SIG-M5 (cell line): ENCODE results near the gene TAS1R2.
"Not testable (repeated sequence)": the region's sequence is repeated elsewhere in the genome, so short reads cannot be mapped to it uniquely, and the experiment has no call there.

Experiments used
- DNase-seq: peaks from one replicate; lab custom pipeline; 2025; lab: John Stamatoyannopoulos, UW

Gene TAS1R2

GRCh38 chr1:18883636-18884418 is 24.4 kb upstream of the TAS1R2 start:
- no peak for DNase-seq

- no peak for DNase-seq
These were observed 23.6 kb upstream of the TAS1R2 start for GRCh38 chr1:18883079-18883478.

DNA sequence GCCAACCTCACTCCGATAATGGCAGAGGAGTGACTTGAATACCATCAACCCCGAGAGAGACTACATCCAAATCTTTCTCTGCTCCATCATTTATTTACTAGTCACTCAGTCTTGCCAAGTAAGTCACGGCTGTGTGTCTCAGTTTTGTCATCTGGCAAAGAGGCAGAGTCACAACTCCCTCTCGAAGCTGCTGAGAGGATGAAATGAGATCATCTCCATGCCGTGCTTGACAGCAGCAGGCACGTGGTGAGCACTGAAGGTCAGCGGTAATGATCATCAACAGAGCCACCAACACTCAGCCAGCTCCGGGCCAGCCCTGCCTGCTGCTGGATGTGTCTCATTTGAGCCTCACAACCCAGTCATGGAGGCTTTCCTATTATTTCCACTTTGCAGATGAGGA is 23.0 kb upstream of the TAS1R2 start:
- no peak for DNase-seq

DNA sequence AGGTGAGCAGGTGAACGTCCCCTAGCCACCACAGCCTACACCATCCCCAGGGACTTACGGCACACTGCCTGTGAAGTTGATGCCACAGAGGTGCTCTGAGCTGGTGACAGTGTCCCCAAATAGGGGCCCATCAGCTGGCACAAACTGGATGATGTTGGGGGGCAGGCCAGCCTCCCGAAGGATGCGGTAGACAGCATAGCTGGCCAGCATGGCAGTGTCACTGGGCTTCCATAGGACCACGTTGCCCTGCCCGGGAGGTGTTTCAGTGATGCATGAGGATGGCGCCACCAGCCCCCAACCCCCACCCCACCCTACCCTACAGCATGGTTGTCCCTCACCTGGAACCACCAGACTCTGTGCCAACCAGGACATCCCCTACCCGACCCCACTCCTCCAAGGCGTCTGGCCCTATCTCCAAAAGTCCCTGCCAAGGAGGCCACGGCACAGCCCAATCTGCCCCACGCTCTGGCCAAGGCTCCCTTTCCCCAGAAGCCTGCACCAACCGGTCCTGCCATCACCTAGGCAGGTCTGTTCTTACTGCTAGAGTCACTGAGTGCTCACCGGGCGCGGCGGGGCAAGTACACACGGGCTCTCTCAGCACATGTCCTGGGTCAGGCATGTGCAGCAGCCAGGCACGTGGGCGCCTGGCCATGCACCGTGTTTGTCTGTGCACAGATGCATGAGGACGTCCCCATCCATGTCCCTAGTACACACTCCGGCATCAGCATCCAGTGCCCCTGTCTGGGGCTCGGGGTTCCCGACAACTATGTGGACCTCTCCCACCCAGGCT is 22.4 kb upstream of the TAS1R2 start:
- no peak for DNase-seq

DNA sequence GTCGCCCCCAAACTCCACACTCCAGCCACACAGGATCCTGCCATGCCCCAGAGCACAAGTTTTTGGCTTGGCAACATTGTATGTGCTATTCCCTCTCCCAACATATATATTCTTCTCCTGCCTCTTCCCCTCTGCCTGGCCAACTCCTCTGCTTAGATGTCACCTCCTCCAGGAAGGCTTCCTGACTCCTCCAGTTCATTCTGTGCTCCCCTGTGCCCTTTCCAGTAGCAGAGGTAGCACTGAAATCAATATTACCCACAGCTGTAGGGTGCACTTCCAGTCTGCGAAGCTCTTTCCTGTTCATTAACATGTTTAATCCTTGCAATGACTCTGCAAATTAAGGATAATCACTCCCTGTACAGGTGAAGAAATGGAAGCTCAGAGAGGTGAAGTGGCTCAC is 21.7 kb upstream of the TAS1R2 start:
- DNase-seq, result no peak

DNA sequence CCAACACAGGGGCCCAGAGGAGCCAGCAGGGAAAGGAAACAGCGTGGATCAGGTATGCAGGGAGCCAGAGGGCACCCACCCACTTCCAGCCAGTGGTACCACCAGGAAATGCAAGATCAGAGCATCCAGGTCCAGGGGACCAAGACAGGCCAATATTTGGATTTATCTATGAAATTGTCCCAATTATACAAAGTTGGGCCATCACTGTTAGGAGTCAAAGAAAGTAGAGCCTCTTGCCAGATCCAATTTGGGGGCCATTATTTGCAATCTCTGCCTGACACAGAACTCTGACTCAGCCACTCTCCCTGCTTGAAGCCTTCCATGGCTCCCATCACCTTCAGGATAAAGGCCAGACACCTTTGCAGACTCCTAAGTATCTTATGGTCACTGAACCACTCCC is 21.1 kb upstream of the TAS1R2 start:
- no peak for DNase-seq

GRCh38 chr1:18879791-18880309 is 20.4 kb upstream of the TAS1R2 start:
- no peak for DNase-seq

GRCh38 chr1:18879215-18879790 is 19.8 kb upstream of the TAS1R2 start:
- no peak for DNase-seq

- DNase-seq, result no peak
These were observed 19.2 kb upstream of the TAS1R2 start for GRCh38 chr1:18878538-18879214.

- no peak for DNase-seq
These were observed 17.8 kb upstream of the TAS1R2 start for GRCh38 chr1:18877282-18877681.

- no peak for DNase-seq
These were observed 16.8 kb upstream of the TAS1R2 start for GRCh38 chr1:18876210-18876609.

- no peak for DNase-seq
These were observed 16.3 kb upstream of the TAS1R2 start for GRCh38 chr1:18875796-18876128.

- no peak for DNase-seq
These were observed 15.8 kb upstream of the TAS1R2 start for GRCh38 chr1:18875107-18875795.

DNA sequence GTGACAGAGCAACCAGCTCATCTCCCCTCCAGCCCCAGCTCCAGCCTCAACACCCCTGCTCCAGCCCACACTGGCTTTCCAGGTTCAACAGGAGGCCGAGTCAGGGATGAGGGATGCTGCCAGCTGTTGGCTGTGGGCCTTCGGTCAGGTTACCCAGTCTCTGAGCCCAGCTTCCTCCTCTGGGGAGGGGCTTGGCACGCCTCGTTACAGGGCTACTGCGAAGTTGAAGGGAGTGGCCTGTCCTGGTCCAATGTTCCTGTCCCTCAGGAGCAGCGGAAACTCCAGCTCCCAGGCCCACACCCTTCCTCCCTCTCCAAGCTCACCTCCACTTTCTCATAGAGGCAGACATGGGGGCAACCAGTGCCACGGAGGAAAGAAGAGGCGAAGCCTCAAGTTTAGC is 15.1 kb upstream of the TAS1R2 start:
- no peak for DNase-seq

DNA sequence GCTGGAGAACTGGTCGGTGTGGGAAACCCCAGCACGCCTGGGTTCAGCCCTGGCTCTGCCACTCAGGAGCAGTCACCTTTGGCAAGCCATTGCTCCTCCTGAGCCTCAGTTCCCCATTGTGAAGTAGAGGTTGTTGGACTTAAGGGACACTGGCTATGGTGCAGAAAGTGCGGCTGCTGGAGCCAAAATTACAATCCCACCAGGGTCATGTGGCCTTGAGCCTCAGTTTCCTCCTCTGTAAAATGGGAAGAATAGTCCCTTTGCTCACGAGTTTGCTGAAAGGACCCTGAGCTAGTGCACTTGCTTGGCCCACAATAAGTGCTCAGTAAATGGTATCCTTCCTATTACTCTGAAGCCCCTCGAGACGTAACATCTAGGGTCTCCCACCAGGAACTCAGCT is 14.6 kb upstream of the TAS1R2 start:
- no peak for DNase-seq

DNA sequence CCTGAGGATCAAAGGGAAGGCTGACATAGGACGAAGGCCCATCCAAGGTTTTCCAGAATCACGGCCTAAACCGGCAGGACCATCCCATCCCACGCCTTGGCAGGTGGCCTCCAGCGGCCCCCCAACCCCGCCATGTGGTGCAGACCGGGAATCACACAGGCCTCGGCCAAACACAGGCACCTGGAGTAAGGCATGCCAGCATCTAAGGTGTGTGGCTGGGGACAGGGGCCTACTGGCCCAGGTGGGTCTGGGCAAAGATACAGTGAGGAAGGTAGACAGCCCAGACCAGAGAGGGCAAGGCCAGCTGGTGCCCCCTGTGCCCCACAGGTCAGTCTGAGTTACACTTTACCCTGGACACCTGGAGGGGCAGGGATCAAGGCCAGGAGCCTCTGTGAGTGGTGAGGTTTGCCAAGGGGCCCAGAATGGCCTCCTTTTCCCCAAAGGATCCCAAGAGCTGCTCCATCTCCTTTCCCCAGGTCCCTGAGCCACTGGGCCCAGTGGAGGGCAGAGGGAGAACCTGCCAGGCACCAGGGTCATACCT is 12.7 kb upstream of the TAS1R2 start:
- no peak for DNase-seq

- DNase-seq, result no peak
These were observed 12.1 kb upstream of the TAS1R2 start for GRCh38 chr1:18871401-18872070.

GRCh38 chr1:18870957-18871356 is 11.5 kb upstream of the TAS1R2 start:
- no peak for DNase-seq

DNA sequence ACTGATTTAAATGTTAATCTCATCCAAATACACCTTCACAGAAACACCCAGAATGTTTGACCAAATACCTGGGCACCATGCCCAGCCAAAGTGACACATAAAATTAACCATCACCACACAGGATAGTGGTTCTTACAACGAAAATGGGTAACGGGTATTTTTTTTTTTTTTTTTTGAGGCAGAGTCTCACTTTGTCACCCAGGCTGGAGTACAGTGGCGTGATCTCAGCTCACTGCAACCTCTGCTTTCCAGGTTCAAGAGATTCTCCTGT is 11.1 kb upstream of the TAS1R2 start:
- DNase-seq, result not testable (repeated sequence)

- DNase-seq, result no peak
These were observed 10.6 kb upstream of the TAS1R2 start for GRCh38 chr1:18869847-18870594.
